ENCODE measurements around the gene C15orf61.

The C15orf61 gene

GRCh38 chr15:67521029-67521782 lies at the start of gene C15orf61:
Gene C15orf61 (plus strand): TSS chr15:67521131. CDS start chr15:67521249, 118 bp downstream.
- Mint-ChIP-seq H3K27ac (peak within 1 kb of the TSS; percentile 98), H3K9me3 (peaks cover 9% of the 10 kb centered on the region), H3K4me3 (peak within 1 kb of the TSS; percentile 90), H3K4me1 (peaks cover 30% of the 10 kb centered on the region), H3K27me3 (ENCODE audit: low read depth, poor library complexity) (no peaks in the 10 kb centered on the region), H3K36me3 (ENCODE audit: low read depth) (peaks cover 27% of the 10 kb centered on the region)
- TF ChIP-seq CTCF (IDR thresholded peaks at IDR 0.05): no peak
- peak; percentile 80 for DNase-seq

GRCh38 chr15:67472957-67473356 lies 48.0 kb upstream of the C15orf61 start:
- Mint-ChIP-seq H3K36me3 (ENCODE audit: low read depth) (no peaks in the 10 kb centered on the region), H3K27ac (no peak overlapping the region), H3K27me3 (ENCODE audit: low read depth, poor library complexity) (peaks cover 13% of the 10 kb centered on the region), H3K4me1 (no peaks in the 10 kb centered on the region), H3K9me3 (no peaks in the 10 kb centered on the region), H3K4me3 (no peak overlapping the region)
- DNase-seq: no peak
- no peak for TF ChIP-seq CTCF (IDR thresholded peaks at IDR 0.05)

DNA sequence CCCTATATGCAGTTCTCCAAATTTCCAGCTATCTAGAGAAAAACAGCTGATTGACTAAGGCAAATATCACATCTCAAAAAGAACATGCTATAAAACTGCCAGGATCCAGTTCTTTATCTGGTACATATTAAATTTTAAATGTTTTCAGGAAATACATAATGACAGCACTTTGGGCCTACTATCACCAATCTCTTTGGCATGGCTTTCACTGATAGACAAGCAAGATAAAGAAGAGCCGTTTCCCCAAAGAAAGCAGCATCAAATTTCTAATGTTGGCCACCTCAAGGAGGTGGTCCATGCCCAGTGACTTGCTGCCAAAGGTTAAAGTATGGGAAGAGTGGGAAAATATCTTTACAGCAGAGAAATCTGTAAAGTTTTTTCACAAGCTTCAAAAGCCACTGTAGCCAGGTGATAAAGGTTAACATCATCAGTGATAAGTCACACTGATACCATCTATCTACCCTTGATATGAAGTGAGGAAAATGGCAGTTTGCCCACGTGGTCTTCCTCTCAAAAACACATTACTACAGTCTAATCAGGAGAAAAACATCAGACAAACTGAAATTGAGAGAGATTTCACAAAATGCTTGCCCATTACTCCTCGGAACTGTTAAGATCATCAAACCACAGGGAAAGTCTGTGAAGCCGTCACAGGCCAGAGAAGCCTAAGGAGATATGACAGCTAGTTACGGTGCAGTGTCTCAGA lies 46.4 kb upstream of the C15orf61 start:
- no peak for TF ChIP-seq CTCF (IDR thresholded peaks at IDR 0.05)
- H3K36me3 Mint-ChIP-seq (ENCODE audit: low read depth): no peaks in the 10 kb centered on the region
- no peak for DNase-seq
- no peak overlapping the region for H3K4me3 Mint-ChIP-seq
- no peaks in the 10 kb centered on the region for H3K4me1 Mint-ChIP-seq
- no peaks in the 10 kb centered on the region for H3K9me3 Mint-ChIP-seq
- H3K27me3 Mint-ChIP-seq (ENCODE audit: low read depth, poor library complexity): peaks cover 21% of the 10 kb centered on the region
- H3K27ac Mint-ChIP-seq: no peak overlapping the region

- Mint-ChIP-seq H3K27ac (no peak overlapping the region), H3K9me3 (peaks cover 21% of the 10 kb centered on the region), H3K27me3 (ENCODE audit: low read depth, poor library complexity) (peaks cover 18% of the 10 kb centered on the region), H3K36me3 (ENCODE audit: low read depth) (peaks cover 20% of the 10 kb centered on the region), H3K4me3 (no peak overlapping the region), H3K4me1 (peaks cover 4% of the 10 kb centered on the region)
- no peak for DNase-seq
- TF ChIP-seq CTCF (IDR thresholded peaks at IDR 0.05): no peak
Observed at GRCh38 chr15:67479781-67480505, 41.0 kb upstream of the C15orf61 start.

GRCh38 chr15:67480741-67481140 lies 40.2 kb upstream of the C15orf61 start:
- Mint-ChIP-seq H3K27me3 (ENCODE audit: low read depth, poor library complexity) (peaks cover 20% of the 10 kb centered on the region), H3K27ac (no peak overlapping the region), H3K9me3 (peaks cover 28% of the 10 kb centered on the region), H3K4me1 (peaks cover 4% of the 10 kb centered on the region), H3K4me3 (no peak overlapping the region), H3K36me3 (ENCODE audit: low read depth) (peaks cover 25% of the 10 kb centered on the region)
- no peak for DNase-seq
- TF ChIP-seq CTCF (IDR thresholded peaks at IDR 0.05): no peak
